DOHH2 (cell line): ENCODE results near the gene PRKAR1B.

ENCODE experiments used
- H3F3A ChIP-seq: fragments of 200-600 bp; sonication (generic), shearing (Covaris generic); 2 replicates; pipeline ENCODE4 v1.6.0; 2016; ENCODE audit warnings: antibody characterized with exemption, mild to moderate bottlenecking; ENCODE audit not compliant: control insufficient read depth, insufficient read depth
- H3K27ac ChIP-seq: fragments of 200-600 bp; sonication (generic); 2 replicates; pipeline ENCODE4 v1.5.1; 2014; ENCODE audit warnings: low read depth, mild to moderate bottlenecking, low read length, moderate library complexity
- H3K27me3 ChIP-seq: fragments of 200-600 bp; sonication (generic); 2 replicates; pipeline ENCODE4 v1.6.1; 2014; ENCODE audit warnings: mild to moderate bottlenecking, low read length, mixed read lengths; ENCODE audit not compliant: control insufficient read depth
- H3K36me3 ChIP-seq: fragments of 200-600 bp; sonication (generic); 2 replicates; pipeline ENCODE4 v1.6.1; 2014; ENCODE audit warnings: mild to moderate bottlenecking, low read length, moderate library complexity, mixed read lengths; ENCODE audit not compliant: control insufficient read depth
- H3K4me1 ChIP-seq: fragments of 200-600 bp; sonication (generic); 2 replicates; pipeline ENCODE4 v1.6.1; 2014; ENCODE audit warnings: mild to moderate bottlenecking, low read length, mixed read lengths; ENCODE audit not compliant: control insufficient read depth
- H3K4me2 ChIP-seq: fragments of 200-600 bp; sonication (generic); 2 replicates; pipeline ENCODE4 v1.6.0; 2014; ENCODE audit warnings: mild to moderate bottlenecking, low read length, moderate library complexity
- H3K4me3 ChIP-seq: fragments of 200-600 bp; sonication (generic); 2 replicates; pipeline ENCODE4 v1.5.1; 2014; ENCODE audit warnings: mild to moderate bottlenecking, low read length, mixed read lengths
- H3K79me2 ChIP-seq: fragments of 200-600 bp; sonication (generic); 2 replicates; pipeline ENCODE4 v1.6.1; 2014; ENCODE audit warnings: mild to moderate bottlenecking, low read length, mixed read lengths; ENCODE audit not compliant: control insufficient read depth
- H3K9me2 ChIP-seq: fragments of 200-600 bp; sonication (generic); replicated peaks from 2 replicates; pipeline ENCODE4 v1.6.1; 2014; ENCODE audit warnings: mild to moderate bottlenecking, low read length, mixed read lengths; ENCODE audit not compliant: control insufficient read depth
- H3K9me3 ChIP-seq: fragments of 200-600 bp; sonication (generic); 2 replicates; pipeline ENCODE4 v1.6.1; 2014; ENCODE audit warnings: antibody characterized with exemption, low read length, mixed read lengths; ENCODE audit not compliant: control insufficient read depth, insufficient read depth
- H4K20me1 ChIP-seq: fragments of 200-600 bp; sonication (generic); 2 replicates; pipeline ENCODE4 v1.6.0; 2014; ENCODE audit warnings: low read depth, mild to moderate bottlenecking, antibody characterized with exemption, low read length, moderate library complexity; ENCODE audit not compliant: control insufficient read depth, insufficient read depth
- CTCF ChIP-seq: fragments of 200-600 bp; sonication (generic); IDR thresholded peaks from one replicate; pipeline ENCODE4 v1.5.1; 2014; ENCODE audit warnings: antibody characterized with exemption, mild to moderate bottlenecking, low read depth, low read length; ENCODE audit not compliant: poor library complexity, severe bottlenecking
- EZH2phosphoT487 ChIP-seq: fragments of 200-600 bp; sonication (generic); IDR thresholded peaks from 2 replicates; pipeline ENCODE4 v1.6.1; 2017; ENCODE audit warnings: borderline replicate concordance, mild to moderate bottlenecking, antibody characterized with exemption, low read length, moderate library complexity, mixed read lengths

Gene PRKAR1B

GRCh38 chr7:651032-651728 lies 75.9 kb downstream of the PRKAR1B start:
- H3K9me2 ChIP-seq = no peaks in the 10 kb centered on the region
- H3K4me2 ChIP-seq = no peak overlapping the region
- H3K27ac ChIP-seq = no peak overlapping the region
- H3K9me3 ChIP-seq = peaks cover 36% of the 10 kb centered on the region; the same call in 1 of the 2 replicates
- no peaks in the 10 kb centered on the region for H3K4me1 ChIP-seq
- H4K20me1 ChIP-seq = no peaks in the 10 kb centered on the region
- no peak for TF ChIP-seq CTCF
- TF ChIP-seq EZH2phosphoT487 = no peak
- H3F3A ChIP-seq = no peaks in the 10 kb centered on the region
- H3K36me3 ChIP-seq = peaks cover 34% of the 10 kb centered on the region
- no peaks in the 10 kb centered on the region for H3K27me3 ChIP-seq
- H3K79me2 ChIP-seq = peaks cover 43% of the 10 kb centered on the region
- H3K4me3 ChIP-seq = no peak overlapping the region

GRCh38 chr7:650339-651031 lies 76.6 kb downstream of the PRKAR1B start:
- Histone ChIP-seq H3K9me3 (peaks cover 32% of the 10 kb centered on the region; the same call in 1 of the 2 replicates), H3K79me2 (peaks cover 36% of the 10 kb centered on the region), H3K4me2 (no peak overlapping the region), H3K36me3 (peaks cover 31% of the 10 kb centered on the region), H3K27me3 (no peaks in the 10 kb centered on the region), H3F3A (no peaks in the 10 kb centered on the region), H4K20me1 (no peaks in the 10 kb centered on the region), H3K4me3 (no peak overlapping the region), H3K4me1 (no peaks in the 10 kb centered on the region), H3K27ac (no peak overlapping the region), H3K9me2 (no peaks in the 10 kb centered on the region)
- TF ChIP-seq CTCF (no peak), EZH2phosphoT487 (no peak)

DNA sequence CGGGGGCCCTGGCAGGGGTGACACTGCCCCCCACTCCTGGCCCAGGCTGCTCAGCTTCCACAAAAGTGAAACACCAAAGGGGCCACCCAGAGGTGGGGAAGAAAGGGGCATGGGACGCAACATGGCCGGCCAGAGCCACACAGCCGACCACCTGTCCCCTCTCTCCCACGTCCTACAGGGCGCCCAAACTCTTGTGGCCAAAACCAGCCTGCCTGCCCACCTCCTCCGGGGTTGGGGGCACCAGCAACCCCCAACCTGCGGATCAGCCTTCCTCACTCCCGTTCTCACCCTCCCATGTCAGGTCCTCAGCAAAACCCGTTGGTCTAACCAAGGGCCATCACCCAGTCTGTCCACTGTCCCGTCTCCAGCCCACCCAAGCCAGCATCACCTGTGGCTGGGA lies 80.1 kb downstream of the PRKAR1B start:
- Histone ChIP-seq H4K20me1 (no peaks in the 10 kb centered on the region), H3K9me2 (no peaks in the 10 kb centered on the region), H3K9me3 (no peaks in the 10 kb centered on the region; the same call in 1 of the 2 replicates), H3K4me3 (no peak overlapping the region), H3K79me2 (peaks cover 7% of the 10 kb centered on the region; the same call in 1 of the 2 replicates), H3K36me3 (peaks cover 11% of the 10 kb centered on the region), H3K4me2 (no peak overlapping the region), H3K4me1 (no peaks in the 10 kb centered on the region), H3K27ac (no peak overlapping the region), H3K27me3 (no peaks in the 10 kb centered on the region), H3F3A (no peaks in the 10 kb centered on the region)
- TF ChIP-seq EZH2phosphoT487 = no peak
- no peak for TF ChIP-seq CTCF
